ENCODE data around the gene DNAH6.

Gene DNAH6

GRCh38 chr2:84792856-84793522 lies 276.7 kb downstream of the DNAH6 start:
- no peak overlapping the region for H3K4me3 ChIP-seq (ENCODE audit: low read depth, low read length)
- H3K36me3 ChIP-seq (ENCODE audit: control insufficient read depth, insufficient read depth, low read length): no peaks in the 10 kb centered on the region
- no peaks in the 10 kb centered on the region for H3K27me3 ChIP-seq (ENCODE audit: control insufficient read depth, insufficient read depth, low read length)
- H3K9me3 ChIP-seq (ENCODE audit: control insufficient read depth, insufficient read depth, low read length): no peaks in the 10 kb centered on the region
- no peaks in the 10 kb centered on the region for H3K4me1 ChIP-seq (ENCODE audit: control insufficient read depth, insufficient read depth, low read length)
- no peak overlapping the region for H3K9ac ChIP-seq (ENCODE audit: low read depth, low read length)

GRCh38 chr2:84793641-84794040 lies 277.3 kb downstream of the DNAH6 start:
- Histone ChIP-seq H3K36me3 (ENCODE audit: control insufficient read depth, insufficient read depth, low read length) (no peaks in the 10 kb centered on the region), H3K9ac (ENCODE audit: low read depth, low read length) (no peak overlapping the region), H3K4me3 (ENCODE audit: low read depth, low read length) (no peak overlapping the region), H3K4me1 (ENCODE audit: control insufficient read depth, insufficient read depth, low read length) (no peaks in the 10 kb centered on the region), H3K9me3 (ENCODE audit: control insufficient read depth, insufficient read depth, low read length) (no peaks in the 10 kb centered on the region), H3K27me3 (ENCODE audit: control insufficient read depth, insufficient read depth, low read length) (no peaks in the 10 kb centered on the region)

- Histone ChIP-seq H3K36me3 (ENCODE audit: control insufficient read depth, insufficient read depth, low read length) (no peaks in the 10 kb centered on the region), H3K4me3 (ENCODE audit: low read depth, low read length) (no peak overlapping the region), H3K9me3 (ENCODE audit: control insufficient read depth, insufficient read depth, low read length) (no peaks in the 10 kb centered on the region), H3K27me3 (ENCODE audit: control insufficient read depth, insufficient read depth, low read length) (no peaks in the 10 kb centered on the region), H3K9ac (ENCODE audit: low read depth, low read length) (no peak overlapping the region), H3K4me1 (ENCODE audit: control insufficient read depth, insufficient read depth, low read length) (peaks cover 10% of the 10 kb centered on the region)
Observed at GRCh38 chr2:84796798-84797197, 280.5 kb downstream of the DNAH6 start.

- Histone ChIP-seq H3K4me1 (ENCODE audit: control insufficient read depth, insufficient read depth, low read length) (peaks cover 10% of the 10 kb centered on the region), H3K9ac (ENCODE audit: low read depth, low read length) (no peak overlapping the region), H3K27me3 (ENCODE audit: control insufficient read depth, insufficient read depth, low read length) (no peaks in the 10 kb centered on the region), H3K4me3 (ENCODE audit: low read depth, low read length) (no peak overlapping the region), H3K36me3 (ENCODE audit: control insufficient read depth, insufficient read depth, low read length) (no peaks in the 10 kb centered on the region), H3K9me3 (ENCODE audit: control insufficient read depth, insufficient read depth, low read length) (no peaks in the 10 kb centered on the region)
Observed at GRCh38 chr2:84797271-84797670, 281.0 kb downstream of the DNAH6 start.

- H3K9ac ChIP-seq (ENCODE audit: low read depth, low read length): no peak overlapping the region
- H3K4me3 ChIP-seq (ENCODE audit: low read depth, low read length): no peak overlapping the region
- no peaks in the 10 kb centered on the region for H3K27me3 ChIP-seq (ENCODE audit: control insufficient read depth, insufficient read depth, low read length)
- peaks cover 10% of the 10 kb centered on the region for H3K4me1 ChIP-seq (ENCODE audit: control insufficient read depth, insufficient read depth, low read length)
- no peaks in the 10 kb centered on the region for H3K9me3 ChIP-seq (ENCODE audit: control insufficient read depth, insufficient read depth, low read length)
- no peaks in the 10 kb centered on the region for H3K36me3 ChIP-seq (ENCODE audit: control insufficient read depth, insufficient read depth, low read length)
Observed at GRCh38 chr2:84799772-84800171, 283.5 kb downstream of the DNAH6 start.

- no peaks in the 10 kb centered on the region for H3K36me3 ChIP-seq (ENCODE audit: control insufficient read depth, insufficient read depth, low read length)
- H3K9ac ChIP-seq (ENCODE audit: low read depth, low read length): no peak overlapping the region
- no peaks in the 10 kb centered on the region for H3K27me3 ChIP-seq (ENCODE audit: control insufficient read depth, insufficient read depth, low read length)
- H3K4me3 ChIP-seq (ENCODE audit: low read depth, low read length): no peak overlapping the region
- H3K4me1 ChIP-seq (ENCODE audit: control insufficient read depth, insufficient read depth, low read length): peaks cover 10% of the 10 kb centered on the region
- H3K9me3 ChIP-seq (ENCODE audit: control insufficient read depth, insufficient read depth, low read length): no peaks in the 10 kb centered on the region
Observed at GRCh38 chr2:84800194-84800805, 284.0 kb downstream of the DNAH6 start.

GRCh38 chr2:84801811-84802210 lies 285.5 kb downstream of the DNAH6 start:
- Histone ChIP-seq H3K36me3 (ENCODE audit: control insufficient read depth, insufficient read depth, low read length) (no peaks in the 10 kb centered on the region), H3K9ac (ENCODE audit: low read depth, low read length) (no peak overlapping the region), H3K4me3 (ENCODE audit: low read depth, low read length) (no peak overlapping the region), H3K27me3 (ENCODE audit: control insufficient read depth, insufficient read depth, low read length) (no peaks in the 10 kb centered on the region), H3K4me1 (ENCODE audit: control insufficient read depth, insufficient read depth, low read length) (peaks cover 10% of the 10 kb centered on the region), H3K9me3 (ENCODE audit: control insufficient read depth, insufficient read depth, low read length) (no peaks in the 10 kb centered on the region)

GRCh38 chr2:84805250-84805958 lies 289.1 kb downstream of the DNAH6 start:
- Histone ChIP-seq H3K4me1 (ENCODE audit: control insufficient read depth, insufficient read depth, low read length) (no peaks in the 10 kb centered on the region), H3K27me3 (ENCODE audit: control insufficient read depth, insufficient read depth, low read length) (no peaks in the 10 kb centered on the region), H3K9me3 (ENCODE audit: control insufficient read depth, insufficient read depth, low read length) (no peaks in the 10 kb centered on the region), H3K36me3 (ENCODE audit: control insufficient read depth, insufficient read depth, low read length) (no peaks in the 10 kb centered on the region), H3K9ac (ENCODE audit: low read depth, low read length) (no peak overlapping the region), H3K4me3 (ENCODE audit: low read depth, low read length) (no peak overlapping the region)

GRCh38 chr2:84807063-84807485 lies 290.8 kb downstream of the DNAH6 start:
- no peaks in the 10 kb centered on the region for H3K4me1 ChIP-seq (ENCODE audit: control insufficient read depth, insufficient read depth, low read length)
- no peak overlapping the region for H3K4me3 ChIP-seq (ENCODE audit: low read depth, low read length)
- no peaks in the 10 kb centered on the region for H3K36me3 ChIP-seq (ENCODE audit: control insufficient read depth, insufficient read depth, low read length)
- no peaks in the 10 kb centered on the region for H3K27me3 ChIP-seq (ENCODE audit: control insufficient read depth, insufficient read depth, low read length)
- H3K9ac ChIP-seq (ENCODE audit: low read depth, low read length): no peak overlapping the region
- no peaks in the 10 kb centered on the region for H3K9me3 ChIP-seq (ENCODE audit: control insufficient read depth, insufficient read depth, low read length)

- no peaks in the 10 kb centered on the region for H3K4me1 ChIP-seq (ENCODE audit: control insufficient read depth, insufficient read depth, low read length)
- H3K36me3 ChIP-seq (ENCODE audit: control insufficient read depth, insufficient read depth, low read length): no peaks in the 10 kb centered on the region
Observed at GRCh38 chr2:84808279-84808678, 292.0 kb downstream of the DNAH6 start.

GRCh38 chr2:84811839-84812431 lies 295.6 kb downstream of the DNAH6 start:
- no peaks in the 10 kb centered on the region for H3K4me1 ChIP-seq (ENCODE audit: control insufficient read depth, insufficient read depth, low read length)
- H3K27me3 ChIP-seq (ENCODE audit: control insufficient read depth, insufficient read depth, low read length): no peaks in the 10 kb centered on the region
- no peak overlapping the region for H3K4me3 ChIP-seq (ENCODE audit: low read depth, low read length)
- no peaks in the 10 kb centered on the region for H3K9me3 ChIP-seq (ENCODE audit: control insufficient read depth, insufficient read depth, low read length)
- no peak overlapping the region for H3K9ac ChIP-seq (ENCODE audit: low read depth, low read length)
- H3K36me3 ChIP-seq (ENCODE audit: control insufficient read depth, insufficient read depth, low read length): no peaks in the 10 kb centered on the region

More at GRCh38 chr2:84808279-84808678, 292.0 kb downstream of the DNAH6 start:
- Histone ChIP-seq H3K4me3 (ENCODE audit: low read depth, low read length) (no peak overlapping the region), H3K9me3 (ENCODE audit: control insufficient read depth, insufficient read depth, low read length) (no peaks in the 10 kb centered on the region), H3K27me3 (ENCODE audit: control insufficient read depth, insufficient read depth, low read length) (no peaks in the 10 kb centered on the region), H3K9ac (ENCODE audit: low read depth, low read length) (no peak overlapping the region)
